ENCODE results near the gene OR2G6.

GRCh38 chr1:248471154-248471553 lies 36.7 kb upstream of the OR2G6 start:
- TF ChIP-seq CTCF (conservative IDR thresholded peaks at IDR 0.05; ENCODE audit: low read length) (no peak), EZH2phosphoT487 (IDR thresholded peaks at IDR 0.05; ENCODE audit: borderline replicate concordance) (no peak)
